PFSK-1 (cell line): ENCODE measurements around the gene TMPRSS4.

Experiments
- FOXP2 ChIP-seq: optimal IDR thresholded peaks from 2 replicates; pipeline ENCODE3; 2011; ENCODE audit warnings: borderline replicate concordance, control low read depth, inconsistent platforms; ENCODE audit not compliant: insufficient read depth; ENCODE audit errors: extremely low read length, extremely low read depth
- POLR2AphosphoS5 ChIP-seq: IDR thresholded peaks from 2 replicates; pipeline ENCODE4 v1.6.1; 2012; ENCODE audit warnings: low read depth, mild to moderate bottlenecking, control low read depth, low read length, moderate library complexity
- REST ChIP-seq, 2 experiments: IDR thresholded peaks; 2 replicates each; pipeline versions ENCODE4 v1.6.1 to v1.8.0; 2011 to 2012; ENCODE audit warnings: low read depth in 2 of 2, low read length in 2 of 2, control low read depth in 1 of 2, inconsistent platforms in 1 of 2, mild to moderate bottlenecking in 1 of 2, moderate library complexity in 1 of 2; ENCODE audit not compliant: insufficient read depth in 1 of 2
- SIN3A ChIP-seq: IDR thresholded peaks from 2 replicates; pipeline ENCODE4 v1.6.1; 2012; ENCODE audit warnings: mild to moderate bottlenecking, low read length, moderate library complexity, borderline replicate concordance; ENCODE audit not compliant: insufficient read depth
- TAF1 ChIP-seq: IDR thresholded peaks from 2 replicates; pipeline ENCODE4 v1.6.1; 2012; ENCODE audit warnings: low read length, control low read depth, borderline replicate concordance; ENCODE audit not compliant: insufficient read depth

Gene TMPRSS4

GRCh38 chr11:118045191-118045590, 31.7 kb upstream of the TMPRSS4 start:
- TF ChIP-seq SIN3A = no peak
- TF ChIP-seq FOXP2 = no peak
- no peak for TF ChIP-seq POLR2AphosphoS5
- TF ChIP-seq TAF1 = no peak
- no peak for TF ChIP-seq REST (IDR thresholded peaks at IDR 0.05; ENCODE audit: insufficient read depth in 1 of 2, low read depth in 2 of 2, low read length in 2 of 2)

- TF ChIP-seq FOXP2 = no peak
- no peak for TF ChIP-seq TAF1
- no peak for TF ChIP-seq SIN3A
- no peak for TF ChIP-seq POLR2AphosphoS5
- no peak for TF ChIP-seq REST (IDR thresholded peaks at IDR 0.05; ENCODE audit: insufficient read depth in 1 of 2, low read depth in 2 of 2, low read length in 2 of 2)
Observed at GRCh38 chr11:118046051-118046963, 30.6 kb upstream of the TMPRSS4 start.

- no peak for TF ChIP-seq POLR2AphosphoS5
- TF ChIP-seq SIN3A = no peak
- no peak for TF ChIP-seq REST (IDR thresholded peaks at IDR 0.05; ENCODE audit: insufficient read depth in 1 of 2, low read depth in 2 of 2, low read length in 2 of 2)
- TF ChIP-seq FOXP2 = no peak
- no peak for TF ChIP-seq TAF1
Observed at GRCh38 chr11:118046964-118047700, 29.7 kb upstream of the TMPRSS4 start.

- TF ChIP-seq SIN3A (no peak), POLR2AphosphoS5 (no peak), FOXP2 (no peak), REST (IDR thresholded peaks at IDR 0.05; ENCODE audit: insufficient read depth in 1 of 2, low read depth in 2 of 2, low read length in 2 of 2) (no peak), TAF1 (no peak)
Observed at GRCh38 chr11:118047749-118048148, 29.1 kb upstream of the TMPRSS4 start.
